ENCODE data around the gene SCG5.

Gene SCG5

DNA sequence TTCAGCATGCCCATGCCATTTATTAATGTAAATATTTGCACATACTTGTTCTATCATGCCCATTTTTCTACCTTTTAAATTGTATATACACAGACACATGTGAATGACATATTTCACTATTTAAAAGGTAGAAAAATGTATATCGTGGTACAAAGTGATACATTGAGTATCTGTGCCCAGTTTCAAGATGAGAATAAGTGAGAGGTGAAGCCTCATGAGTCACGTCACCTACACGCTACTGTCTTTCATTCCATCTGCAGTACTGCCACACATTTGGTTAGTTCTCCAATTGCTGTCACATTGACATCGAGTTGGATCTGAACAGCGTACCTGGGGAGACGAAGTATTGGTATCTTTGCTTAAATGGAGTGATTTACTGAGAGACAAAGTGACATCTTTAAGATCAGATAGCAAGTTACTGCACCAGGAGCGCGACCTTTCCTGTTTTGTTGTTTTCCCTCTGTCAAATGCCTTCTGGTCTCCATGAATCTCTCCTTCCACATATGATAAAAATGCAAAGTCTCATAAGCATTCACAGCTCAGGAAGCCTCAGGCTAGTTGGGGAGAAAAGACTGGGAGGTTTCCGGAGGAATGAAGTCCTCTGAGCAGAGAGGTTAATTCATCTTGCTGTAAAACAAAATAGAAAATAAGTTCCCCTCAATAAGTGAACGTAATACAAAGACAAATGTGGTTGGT lies 88.3 kb downstream of the SCG5 start:
- no peak for DNase-seq

DNA sequence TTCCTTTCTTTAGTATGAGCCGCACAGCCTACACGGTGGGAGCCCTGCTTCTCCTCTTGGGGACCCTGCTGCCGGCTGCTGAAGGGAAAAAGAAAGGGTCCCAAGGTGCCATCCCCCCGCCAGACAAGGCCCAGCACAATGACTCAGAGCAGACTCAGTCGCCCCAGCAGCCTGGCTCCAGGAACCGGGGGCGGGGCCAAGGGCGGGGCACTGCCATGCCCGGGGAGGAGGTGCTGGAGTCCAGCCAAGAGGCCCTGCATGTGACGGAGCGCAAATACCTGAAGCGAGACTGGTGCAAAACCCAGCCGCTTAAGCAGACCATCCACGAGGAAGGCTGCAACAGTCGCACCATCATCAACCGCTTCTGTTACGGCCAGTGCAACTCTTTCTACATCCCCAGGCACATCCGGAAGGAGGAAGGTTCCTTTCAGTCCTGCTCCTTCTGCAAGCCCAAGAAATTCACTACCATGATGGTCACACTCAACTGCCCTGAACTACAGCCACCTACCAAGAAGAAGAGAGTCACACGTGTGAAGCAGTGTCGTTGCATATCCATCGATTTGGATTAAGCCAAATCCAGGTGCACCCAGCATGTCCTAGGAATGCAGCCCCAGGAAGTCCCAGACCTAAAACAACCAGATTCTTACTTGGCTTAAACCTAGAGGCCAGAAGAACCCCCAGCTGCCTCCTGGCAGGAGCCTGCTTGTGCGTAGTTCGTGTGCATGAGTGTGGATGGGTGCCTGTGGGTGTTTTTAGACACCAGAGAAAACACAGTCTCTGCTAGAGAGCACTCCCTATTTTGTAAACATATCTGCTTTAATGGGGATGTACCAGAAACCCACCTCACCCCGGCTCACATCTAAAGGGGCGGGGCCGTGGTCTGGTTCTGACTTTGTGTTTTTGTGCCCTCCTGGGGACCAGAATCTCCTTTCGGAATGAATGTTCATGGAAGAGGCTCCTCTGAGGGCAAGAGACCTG lies 89.5 kb downstream of the SCG5 start:
- DNase-seq, result peak; percentile 79

- DNase-seq, result no peak
These were observed 91.2 kb downstream of the SCG5 start for GRCh38 chr15:32732574-32733157.

DNA sequence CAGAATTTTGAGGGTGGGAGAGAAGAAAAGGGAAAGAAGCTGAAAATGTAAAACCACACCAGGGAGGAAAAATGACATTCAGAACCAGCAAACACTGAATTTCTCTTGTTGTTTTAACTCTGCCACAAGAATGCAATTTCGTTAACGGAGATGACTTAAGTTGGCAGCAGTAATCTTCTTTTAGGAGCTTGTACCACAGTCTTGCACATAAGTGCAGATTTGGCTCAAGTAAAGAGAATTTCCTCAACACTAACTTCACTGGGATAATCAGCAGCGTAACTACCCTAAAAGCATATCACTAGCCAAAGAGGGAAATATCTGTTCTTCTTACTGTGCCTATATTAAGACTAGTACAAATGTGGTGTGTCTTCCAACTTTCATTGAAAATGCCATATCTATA lies 91.8 kb downstream of the SCG5 start:
- DNase-seq, result no peak

DNA sequence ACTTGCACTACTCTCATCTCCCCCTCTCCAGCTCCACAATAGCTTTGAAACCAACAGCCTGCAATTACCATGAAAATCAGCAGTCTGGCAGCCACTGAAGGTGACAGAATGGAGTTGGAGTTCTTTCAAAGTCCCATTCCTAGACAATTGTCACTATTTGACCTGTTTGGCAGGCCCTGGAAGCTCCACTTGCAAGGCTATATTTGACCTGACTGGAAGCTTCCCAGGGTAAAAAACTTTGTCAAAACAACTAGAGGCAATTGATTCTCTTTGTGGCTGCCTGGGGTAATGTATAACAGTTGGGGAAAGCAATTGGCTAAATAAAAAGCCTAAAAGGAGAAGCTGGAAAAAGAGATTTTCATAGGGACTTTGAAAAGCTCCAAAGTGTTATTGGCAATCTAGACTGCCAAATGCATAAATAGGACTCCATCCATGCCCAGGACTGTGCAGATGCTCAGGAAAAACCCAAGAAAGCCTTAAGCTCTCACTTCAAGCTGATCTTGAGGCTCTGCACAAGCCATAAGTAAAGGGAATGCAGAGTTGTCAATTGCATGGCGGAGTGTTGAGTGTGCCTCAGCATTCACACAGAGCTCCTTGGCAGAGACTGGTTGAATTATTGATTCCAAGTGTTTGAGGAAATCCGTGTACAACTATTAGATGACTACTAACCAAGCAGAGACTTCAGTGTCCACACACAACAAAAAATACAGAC lies 94.6 kb downstream of the SCG5 start:
- DNase-seq, result no peak

- DNase-seq, result no peak
These were observed 95.2 kb downstream of the SCG5 start for GRCh38 chr15:32736701-32737061.

GRCh38 chr15:32737304-32737703 lies 95.8 kb downstream of the SCG5 start:
- DNase-seq, result no peak

GRCh38 chr15:32738666-32739065 lies 97.2 kb downstream of the SCG5 start:
- no peak for DNase-seq

GRCh38 chr15:32739522-32740063 lies 98.1 kb downstream of the SCG5 start:
- no peak for DNase-seq

- no peak for DNase-seq
These were observed 102.1 kb downstream of the SCG5 start for GRCh38 chr15:32743411-32744140.

DNA sequence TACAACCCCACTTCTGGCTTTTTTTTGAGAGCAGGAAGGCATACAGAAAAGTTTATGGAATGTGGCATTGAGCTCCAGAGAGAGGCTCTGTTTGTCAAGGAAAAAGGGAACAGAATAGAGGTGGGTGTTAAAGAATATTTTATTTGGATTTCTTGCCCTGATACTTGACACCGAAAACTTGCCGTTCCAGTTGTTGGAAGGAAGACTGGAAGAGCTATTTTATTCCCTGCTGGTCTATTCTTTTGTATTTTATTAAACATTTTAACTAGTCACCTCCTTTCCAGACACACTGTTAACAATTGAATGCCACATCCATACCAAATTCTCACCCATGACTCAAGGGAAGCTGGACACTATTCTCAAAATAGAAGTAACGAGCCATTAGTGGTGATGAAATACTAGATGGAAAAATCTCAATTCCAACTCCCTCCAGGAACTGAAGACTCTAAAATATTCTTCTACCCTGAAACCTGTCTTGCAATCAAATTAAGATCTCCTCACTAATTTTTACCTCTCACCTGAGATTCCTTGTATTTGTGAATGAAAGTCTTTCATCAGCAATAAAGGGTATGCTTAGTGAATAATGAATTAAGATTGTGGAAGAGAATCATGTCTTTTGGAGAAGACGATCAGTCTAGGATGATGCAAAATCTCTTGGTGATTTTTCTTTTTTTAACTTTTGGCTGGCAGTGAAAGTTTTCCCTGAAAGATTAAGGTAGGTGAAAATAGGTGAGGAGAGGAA lies 104.8 kb downstream of the SCG5 start:
- no peak for DNase-seq
